Endothelial cell of umbilical vein (primary cell): Measurements from ENCODE around the gene MUC2. TPM values are rescaled to one million over a fixed set of nuclear protein-coding genes. Genes with fewer than 3 reads are reported as not detected.

Experiments used
- Bru-seq: library from RNA; stranded (reverse); fragments of 400-500 nt; gene quantifications from one replicate; lab custom pipeline; 2021; lab: Mats Ljungman, UMichigan
- BruChase-seq, 2 experiments: library from RNA; stranded (reverse); fragments of 400-500 nt; gene quantifications; one replicate each; lab custom pipeline; 2021; lab: Mats Ljungman, UMichigan
- BruUV-seq: library from RNA; stranded (reverse); fragments of 400-500 nt; replicated peaks from 2 replicates; lab custom pipeline; 2021; lab: Mats Ljungman, UMichigan
- CTCF ChIA-PET: fragments of 300-600, 350-600 bp; sonication (Branson Sonifier 250); formaldehyde crosslinking; loops from one replicate; lab custom pipeline; 2021; ENCODE audit warnings: antibody characterized with exemption, inconsistent platforms; lab: Charles Lee
- POLR2A ChIA-PET: fragments of 300-600, 350-600 bp; sonication (Branson Sonifier 250); formaldehyde crosslinking; loops from one replicate; lab custom pipeline; 2021; ENCODE audit warnings: antibody characterized with exemption, inconsistent platforms; lab: Charles Lee
- DNase-seq: peaks from one replicate; pipeline ENCODE4 v3.0.0-alpha.2; 2011; ENCODE audit warnings: low read depth, low spot score
- FAIRE-seq: peaks from 2 replicates; lab custom pipeline; 2011; peaks lifted over from hg19 to GRCh38; lab: Jason Lieb, UNC
- H2AFZ ChIP-seq: 2 replicates; pipeline ENCODE4 v1.6.0; 2012; ENCODE audit warnings: low read depth, low read length, control low read depth, inconsistent platforms
- H3K27ac ChIP-seq: 2 replicates; pipeline ENCODE4 v1.5.1; 2011; ENCODE audit warnings: low read depth, mild to moderate bottlenecking, control low read depth, low read length, moderate library complexity; ENCODE audit not compliant: insufficient read depth
- H3K27me3 ChIP-seq, 2 experiments: 2 replicates each; pipeline versions ENCODE4 v1.6.0 to v1.6.1; 2011; ENCODE audit warnings: low read length in 2 of 2, mixed read lengths in 1 of 2; ENCODE audit not compliant: control insufficient read depth in 2 of 2, insufficient read depth in 2 of 2
- H3K36me3 ChIP-seq, 2 experiments: 2 replicates in 1 of 2; 3 replicates in 1 of 2; pipeline ENCODE4 v1.5.1; 2011; ENCODE audit warnings: low read length in 2 of 2, mild to moderate bottlenecking in 1 of 2, moderate library complexity in 1 of 2; ENCODE audit not compliant: control insufficient read depth in 2 of 2, insufficient read depth in 2 of 2; ENCODE audit errors: extremely low read depth in 1 of 2
- H3K4me1 ChIP-seq: 3 replicates; pipeline ENCODE4 v1.5.1; 2011; ENCODE audit warnings: mild to moderate bottlenecking, low read length; ENCODE audit not compliant: control insufficient read depth, insufficient read depth; ENCODE audit errors: extremely low read depth
- H3K4me2 ChIP-seq: 2 replicates; pipeline ENCODE4 v1.6.1; 2011; ENCODE audit warnings: low read length, control low read depth, mixed read lengths; ENCODE audit not compliant: insufficient read depth
- H3K4me3 ChIP-seq, 3 experiments: fragments of 200-600 bp in 1 of 3; sonication (generic), shearing (Covaris generic) in 1 of 3; replicated peaks in 1 of 3; 2 replicates each; pipeline ENCODE4 v1.5.1; 2011 to 2016; ENCODE audit warnings: control low read depth in 3 of 3, low read length in 3 of 3, mild to moderate bottlenecking in 2 of 3, inconsistent platforms in 1 of 3, low read depth in 1 of 3, moderate library complexity in 1 of 3; ENCODE audit not compliant: insufficient read depth in 1 of 3
- H3K79me2 ChIP-seq: 2 replicates; pipeline ENCODE4 v1.6.0; 2012; ENCODE audit warnings: low read length, inconsistent platforms; ENCODE audit not compliant: control insufficient read depth, insufficient read depth
- H3K9ac ChIP-seq: replicated peaks from 2 replicates; pipeline ENCODE3; 2011; ENCODE audit warnings: low read length, control low read depth; ENCODE audit not compliant: insufficient read depth; ENCODE audit errors: extremely low read depth
- H3K9me1 ChIP-seq: replicated peaks from 3 replicates; pipeline ENCODE4 v1.6.0; 2011; ENCODE audit warnings: mild to moderate bottlenecking, low read length; ENCODE audit not compliant: control insufficient read depth, insufficient read depth; ENCODE audit errors: extremely low read depth
- H3K9me3 ChIP-seq: replicated peaks from 2 replicates; pipeline ENCODE4 v1.5.1; 2012; ENCODE audit warnings: low read length, inconsistent platforms; ENCODE audit not compliant: control insufficient read depth, insufficient read depth
- H4K20me1 ChIP-seq: replicated peaks from 2 replicates; pipeline ENCODE3; 2011; ENCODE audit warnings: mild to moderate bottlenecking, low read length; ENCODE audit not compliant: control insufficient read depth, insufficient read depth; ENCODE audit errors: extremely low read depth
- CTCF ChIP-seq, 2 donors: IDR thresholded peaks; 1 replicate in 1 of 2; 2 replicates in 1 of 2; pipeline ENCODE4 v1.5.1; 2011; ENCODE audit warnings: low read length in 2 of 2, mild to moderate bottlenecking in 2 of 2, moderate library complexity in 2 of 2, control low read depth in 1 of 2, inconsistent platforms in 1 of 2, low read depth in 1 of 2; ENCODE audit not compliant: insufficient read depth in 1 of 2; ENCODE audit errors: extremely low read depth in 1 of 2
- EZH2 ChIP-seq: IDR thresholded peaks from 2 replicates; pipeline ENCODE4 v1.6.1; 2012; ENCODE audit warnings: borderline replicate concordance, low read depth, mild to moderate bottlenecking, moderate library complexity, low read length, inconsistent platforms; ENCODE audit not compliant: severe bottlenecking
- FOS ChIP-seq: IDR thresholded peaks from 2 replicates; pipeline ENCODE4 v1.6.1; 2011; ENCODE audit warnings: mild to moderate bottlenecking, low read length, moderate library complexity, borderline replicate concordance; ENCODE audit not compliant: insufficient read depth
- GATA2 ChIP-seq: IDR thresholded peaks from 2 replicates; pipeline ENCODE4 v1.7.0; 2011; ENCODE audit warnings: low read depth, mild to moderate bottlenecking, moderate library complexity, mixed read lengths, low read length; ENCODE audit not compliant: insufficient read length, insufficient read depth
- JUN ChIP-seq: IDR thresholded peaks from 2 replicates; pipeline ENCODE4 v1.6.1; 2011; ENCODE audit warnings: borderline replicate concordance, low read depth; ENCODE audit not compliant: insufficient read length, insufficient read depth
- MAX ChIP-seq: IDR thresholded peaks from 2 replicates; pipeline ENCODE4 v1.6.1; 2011; ENCODE audit not compliant: insufficient read depth, insufficient read length
- MYC ChIP-seq: IDR thresholded peaks from one replicate; pipeline ENCODE4 v1.6.1; 2011; ENCODE audit warnings: mild to moderate bottlenecking, low read depth, low read length
- POLR2A ChIP-seq: IDR thresholded peaks from 2 replicates; pipeline ENCODE4 v1.6.1; 2012; ENCODE audit warnings: low read depth, mild to moderate bottlenecking, control low read depth, low read length
- POLR2AphosphoS5 ChIP-seq: IDR thresholded peaks from 2 replicates; pipeline ENCODE4 v1.6.1; 2012; ENCODE audit warnings: low read depth, mild to moderate bottlenecking, control low read depth, low read length, moderate library complexity; ENCODE audit not compliant: insufficient read depth
- dilution Hi-C: fragments of 300-500 bp; cut with MboI; formaldehyde crosslinking; loops from one replicate; pipeline ENCODE4 v1.15.0; 2019; ENCODE audit warnings: low sequenced_read_pairs; ENCODE audit not compliant: extremely low pct_ligation_motif_present
- intact Hi-C: fragments of 100-400 bp; cut with micrococcal nuclease; formaldehyde crosslinking; loops from one replicate; pipeline ENCODE4 v1.10.0; 2022
- long read RNA-seq: library from polyadenylated mRNA; stranded (forward); transcript quantifications from one replicate; pipeline ENCODE4 v2.0.0, GENCODE V29; 2021
- polyA minus RNA-seq, 3 experiments: library from RNA; depleted of rRNA, polyadenylated mRNA; stranded (reverse); fragments of >200 nt; gene quantifications; 1 replicate in 1 of 3; 2 replicates in 2 of 3; pipeline ENCODE4 v1.2.3, GENCODE V29; 2011
- polyA plus RNA-seq, 4 experiments: library from polyadenylated mRNA; depleted of rRNA in 3 of 4; stranded (reverse) in 3 of 4; unstranded in 1 of 4; fragments of >200 nt; gene quantifications; 2 replicates each; pipeline versions ENCODE4 v1.2.1 to v1.2.3, GENCODE V29; 2011 to 2012; ENCODE audit warnings: missing spikeins in 1 of 4
- total RNA-seq: library from RNA; stranded (reverse); gene quantifications from 2 replicates; pipeline ENCODE4 v1.2.3, GENCODE V29; 2021

MUC2 gene
- total RNA-seq (not detected in 2 replicates), polyA plus RNA-seq (not detected in 2 replicates), polyA minus RNA-seq (not detected in 2 replicates), Bru-seq, nascent RNA (not detected), BruChase-seq, experiment 1, labeled RNA remaining after a 6-hour chase (not detected), BruChase-seq, experiment 2, labeled RNA remaining after a 2-hour chase (not detected)
- polyA plus RNA-seq (2011; cell fraction: cytosol; rRNA removed) = not detected in 2 replicates
- not detected in 2 replicates for polyA plus RNA-seq (2011; cell fraction: nucleus; rRNA removed)
- polyA plus RNA-seq (2012) = 0.01 TPM in 1 of 2 replicates, not detected in the other
- not detected for polyA minus RNA-seq (2011; cell fraction: cytosol; rRNA and poly(A)+ RNA removed)
- polyA minus RNA-seq (2011; cell fraction: nucleus; rRNA and poly(A)+ RNA removed) = not detected in 2 replicates
- long read RNA-seq = 0 reads

GRCh38 chr11:1074244-1075221 lies at the start of gene MUC2:
TSS of gene MUC2 (plus strand) at chr11:1074874.
- Histone ChIP-seq H3K9me1 (no peaks in the 10 kb centered on the region), H3K79me2 (no peaks in the 10 kb centered on the region), H4K20me1 (no peaks in the 10 kb centered on the region), H3K4me2 (no peak within 1 kb of the TSS), H2AFZ (no peak within 1 kb of the TSS), H3K4me3 (no peak within 1 kb of the TSS), H3K9me3 (no peaks in the 10 kb centered on the region), H3K9ac (no peak within 1 kb of the TSS), H3K27ac (no peak within 1 kb of the TSS), H3K36me3 (no peaks in the 10 kb centered on the region), H3K27me3 (no peaks in the 10 kb centered on the region), H3K4me1 (peaks cover 9% of the 10 kb centered on the region)
- FAIRE-seq = no peak
- ChIA-PET POLR2A (no interaction called here), CTCF (no interaction called here)
- no peak for TF ChIP-seq CTCF (IDR thresholded peaks at IDR 0.05; ENCODE audit: extremely low read depth in 1 of 2, insufficient read depth in 1 of 2, low read depth in 1 of 2, low read length in 2 of 2)
- no peak for TF ChIP-seq MAX
- no peak for TF ChIP-seq JUN
- no peak for TF ChIP-seq GATA2
- TF ChIP-seq POLR2AphosphoS5 = no peak
- TF ChIP-seq POLR2A = no peak
- no peak for TF ChIP-seq MYC
- TF ChIP-seq EZH2 = no peak
- TF ChIP-seq FOS = no peak
- no TSS peak for BruUV-seq
- dilution Hi-C loops = no loop called here
- intact Hi-C loops = no loop called here
- DNase-seq = no peak
